GM23338 (cell line): ENCODE data around the gene TTC5.

Experiments
- CTCF ChIP-seq, 2 experiments: fragments of 200-600 bp in 1 of 2; sonication (generic) in 1 of 2; conservative IDR thresholded peaks; 2 replicates each; pipeline versions ENCODE4 v1.5.1 to v1.6.1; 2016 to 2017; ENCODE audit warnings: antibody characterized with exemption in 2 of 2, low read depth in 2 of 2, mild to moderate bottlenecking in 2 of 2, moderate library complexity in 1 of 2
- EZH2 ChIP-seq: fragments of 200-600 bp; sonication (generic); IDR thresholded peaks from one replicate; pipeline ENCODE4 v1.8.0; 2017; ENCODE audit warnings: antibody characterized with exemption, mild to moderate bottlenecking, low read depth; ENCODE audit not compliant: unreplicated experiment
- JUNB ChIP-seq: IDR thresholded peaks from one replicate; pipeline ENCODE4 v1.6.1; 2016; ENCODE audit warnings: antibody characterized with exemption; ENCODE audit not compliant: unreplicated experiment
- NANOG ChIP-seq: IDR thresholded peaks from 2 replicates; pipeline ENCODE4 v1.6.1; 2016; ENCODE audit warnings: antibody characterized with exemption, borderline replicate concordance
- POLR2AphosphoS5 ChIP-seq: IDR thresholded peaks from 2 replicates; pipeline ENCODE4 v1.6.1; 2016; ENCODE audit warnings: antibody characterized with exemption, low read depth
- ZNF114 ChIP-seq: fragments of 250-450 bp; sonication (Bioruptor Pico); IDR thresholded peaks from 2 replicates; pipeline ENCODE4 v1.5.0; 2020; ENCODE audit warnings: mild to moderate bottlenecking, moderate library complexity
- TF ChIP-seq, protein P1 (sequence below): IDR thresholded peaks from 2 replicates; pipeline ENCODE4 v1.6.1; 2016; ENCODE audit warnings: antibody characterized with exemption
- TF ChIP-seq, protein P2 (sequence below): IDR thresholded peaks from one replicate; pipeline ENCODE4 v1.6.1; 2018; ENCODE audit warnings: antibody characterized with exemption; ENCODE audit not compliant: unreplicated experiment
- TF ChIP-seq, protein P3 (sequence below): fragments of 250-450 bp; sonication (Bioruptor Pico); IDR thresholded peaks from 2 replicates; pipeline ENCODE4 v1.5.0; 2020; ENCODE audit warnings: mild to moderate bottlenecking, moderate library complexity

DNA sequence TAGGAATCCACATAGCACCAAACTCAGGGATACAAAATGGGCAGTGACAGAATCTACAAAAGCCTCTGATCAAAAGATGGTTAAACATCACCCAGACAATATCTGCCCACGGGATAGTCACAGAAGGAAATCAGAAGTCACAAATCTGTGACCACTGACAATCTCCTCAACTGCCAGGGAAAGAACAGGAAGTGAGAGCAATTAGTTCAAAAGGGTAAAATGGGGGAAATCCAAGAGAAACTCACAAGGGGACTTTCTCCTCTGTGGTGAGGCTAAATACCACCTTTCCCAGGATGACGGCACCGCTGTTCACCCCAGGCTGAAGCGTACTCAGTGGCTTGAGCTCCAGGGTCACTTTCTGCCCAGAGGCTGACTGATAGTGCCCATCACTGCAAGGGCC lies 10.7 kb downstream of the TTC5 start:
- TF ChIP-seq CTCF (conservative IDR thresholded peaks at IDR 0.05; ENCODE audit: low read depth in 2 of 2) (no peak), POLR2AphosphoS5 (no peak), EZH2 (no peak), NANOG (no peak), ZNF114 (CRISPR knock-in tag) (no peak), JUNB (no peak)
- TF ChIP-seq, protein P1, sequence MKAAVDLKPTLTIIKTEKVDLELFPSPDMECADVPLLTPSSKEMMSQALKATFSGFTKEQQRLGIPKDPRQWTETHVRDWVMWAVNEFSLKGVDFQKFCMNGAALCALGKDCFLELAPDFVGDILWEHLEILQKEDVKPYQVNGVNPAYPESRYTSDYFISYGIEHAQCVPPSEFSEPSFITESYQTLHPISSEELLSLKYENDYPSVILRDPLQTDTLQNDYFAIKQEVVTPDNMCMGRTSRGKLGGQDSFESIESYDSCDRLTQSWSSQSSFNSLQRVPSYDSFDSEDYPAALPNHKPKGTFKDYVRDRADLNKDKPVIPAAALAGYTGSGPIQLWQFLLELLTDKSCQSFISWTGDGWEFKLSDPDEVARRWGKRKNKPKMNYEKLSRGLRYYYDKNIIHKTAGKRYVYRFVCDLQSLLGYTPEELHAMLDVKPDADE, result no peak
- TF ChIP-seq, protein P2, sequence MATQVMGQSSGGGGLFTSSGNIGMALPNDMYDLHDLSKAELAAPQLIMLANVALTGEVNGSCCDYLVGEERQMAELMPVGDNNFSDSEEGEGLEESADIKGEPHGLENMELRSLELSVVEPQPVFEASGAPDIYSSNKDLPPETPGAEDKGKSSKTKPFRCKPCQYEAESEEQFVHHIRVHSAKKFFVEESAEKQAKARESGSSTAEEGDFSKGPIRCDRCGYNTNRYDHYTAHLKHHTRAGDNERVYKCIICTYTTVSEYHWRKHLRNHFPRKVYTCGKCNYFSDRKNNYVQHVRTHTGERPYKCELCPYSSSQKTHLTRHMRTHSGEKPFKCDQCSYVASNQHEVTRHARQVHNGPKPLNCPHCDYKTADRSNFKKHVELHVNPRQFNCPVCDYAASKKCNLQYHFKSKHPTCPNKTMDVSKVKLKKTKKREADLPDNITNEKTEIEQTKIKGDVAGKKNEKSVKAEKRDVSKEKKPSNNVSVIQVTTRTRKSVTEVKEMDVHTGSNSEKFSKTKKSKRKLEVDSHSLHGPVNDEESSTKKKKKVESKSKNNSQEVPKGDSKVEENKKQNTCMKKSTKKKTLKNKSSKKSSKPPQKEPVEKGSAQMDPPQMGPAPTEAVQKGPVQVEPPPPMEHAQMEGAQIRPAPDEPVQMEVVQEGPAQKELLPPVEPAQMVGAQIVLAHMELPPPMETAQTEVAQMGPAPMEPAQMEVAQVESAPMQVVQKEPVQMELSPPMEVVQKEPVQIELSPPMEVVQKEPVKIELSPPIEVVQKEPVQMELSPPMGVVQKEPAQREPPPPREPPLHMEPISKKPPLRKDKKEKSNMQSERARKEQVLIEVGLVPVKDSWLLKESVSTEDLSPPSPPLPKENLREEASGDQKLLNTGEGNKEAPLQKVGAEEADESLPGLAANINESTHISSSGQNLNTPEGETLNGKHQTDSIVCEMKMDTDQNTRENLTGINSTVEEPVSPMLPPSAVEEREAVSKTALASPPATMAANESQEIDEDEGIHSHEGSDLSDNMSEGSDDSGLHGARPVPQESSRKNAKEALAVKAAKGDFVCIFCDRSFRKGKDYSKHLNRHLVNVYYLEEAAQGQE, result no peak
- TF ChIP-seq, protein P3, sequence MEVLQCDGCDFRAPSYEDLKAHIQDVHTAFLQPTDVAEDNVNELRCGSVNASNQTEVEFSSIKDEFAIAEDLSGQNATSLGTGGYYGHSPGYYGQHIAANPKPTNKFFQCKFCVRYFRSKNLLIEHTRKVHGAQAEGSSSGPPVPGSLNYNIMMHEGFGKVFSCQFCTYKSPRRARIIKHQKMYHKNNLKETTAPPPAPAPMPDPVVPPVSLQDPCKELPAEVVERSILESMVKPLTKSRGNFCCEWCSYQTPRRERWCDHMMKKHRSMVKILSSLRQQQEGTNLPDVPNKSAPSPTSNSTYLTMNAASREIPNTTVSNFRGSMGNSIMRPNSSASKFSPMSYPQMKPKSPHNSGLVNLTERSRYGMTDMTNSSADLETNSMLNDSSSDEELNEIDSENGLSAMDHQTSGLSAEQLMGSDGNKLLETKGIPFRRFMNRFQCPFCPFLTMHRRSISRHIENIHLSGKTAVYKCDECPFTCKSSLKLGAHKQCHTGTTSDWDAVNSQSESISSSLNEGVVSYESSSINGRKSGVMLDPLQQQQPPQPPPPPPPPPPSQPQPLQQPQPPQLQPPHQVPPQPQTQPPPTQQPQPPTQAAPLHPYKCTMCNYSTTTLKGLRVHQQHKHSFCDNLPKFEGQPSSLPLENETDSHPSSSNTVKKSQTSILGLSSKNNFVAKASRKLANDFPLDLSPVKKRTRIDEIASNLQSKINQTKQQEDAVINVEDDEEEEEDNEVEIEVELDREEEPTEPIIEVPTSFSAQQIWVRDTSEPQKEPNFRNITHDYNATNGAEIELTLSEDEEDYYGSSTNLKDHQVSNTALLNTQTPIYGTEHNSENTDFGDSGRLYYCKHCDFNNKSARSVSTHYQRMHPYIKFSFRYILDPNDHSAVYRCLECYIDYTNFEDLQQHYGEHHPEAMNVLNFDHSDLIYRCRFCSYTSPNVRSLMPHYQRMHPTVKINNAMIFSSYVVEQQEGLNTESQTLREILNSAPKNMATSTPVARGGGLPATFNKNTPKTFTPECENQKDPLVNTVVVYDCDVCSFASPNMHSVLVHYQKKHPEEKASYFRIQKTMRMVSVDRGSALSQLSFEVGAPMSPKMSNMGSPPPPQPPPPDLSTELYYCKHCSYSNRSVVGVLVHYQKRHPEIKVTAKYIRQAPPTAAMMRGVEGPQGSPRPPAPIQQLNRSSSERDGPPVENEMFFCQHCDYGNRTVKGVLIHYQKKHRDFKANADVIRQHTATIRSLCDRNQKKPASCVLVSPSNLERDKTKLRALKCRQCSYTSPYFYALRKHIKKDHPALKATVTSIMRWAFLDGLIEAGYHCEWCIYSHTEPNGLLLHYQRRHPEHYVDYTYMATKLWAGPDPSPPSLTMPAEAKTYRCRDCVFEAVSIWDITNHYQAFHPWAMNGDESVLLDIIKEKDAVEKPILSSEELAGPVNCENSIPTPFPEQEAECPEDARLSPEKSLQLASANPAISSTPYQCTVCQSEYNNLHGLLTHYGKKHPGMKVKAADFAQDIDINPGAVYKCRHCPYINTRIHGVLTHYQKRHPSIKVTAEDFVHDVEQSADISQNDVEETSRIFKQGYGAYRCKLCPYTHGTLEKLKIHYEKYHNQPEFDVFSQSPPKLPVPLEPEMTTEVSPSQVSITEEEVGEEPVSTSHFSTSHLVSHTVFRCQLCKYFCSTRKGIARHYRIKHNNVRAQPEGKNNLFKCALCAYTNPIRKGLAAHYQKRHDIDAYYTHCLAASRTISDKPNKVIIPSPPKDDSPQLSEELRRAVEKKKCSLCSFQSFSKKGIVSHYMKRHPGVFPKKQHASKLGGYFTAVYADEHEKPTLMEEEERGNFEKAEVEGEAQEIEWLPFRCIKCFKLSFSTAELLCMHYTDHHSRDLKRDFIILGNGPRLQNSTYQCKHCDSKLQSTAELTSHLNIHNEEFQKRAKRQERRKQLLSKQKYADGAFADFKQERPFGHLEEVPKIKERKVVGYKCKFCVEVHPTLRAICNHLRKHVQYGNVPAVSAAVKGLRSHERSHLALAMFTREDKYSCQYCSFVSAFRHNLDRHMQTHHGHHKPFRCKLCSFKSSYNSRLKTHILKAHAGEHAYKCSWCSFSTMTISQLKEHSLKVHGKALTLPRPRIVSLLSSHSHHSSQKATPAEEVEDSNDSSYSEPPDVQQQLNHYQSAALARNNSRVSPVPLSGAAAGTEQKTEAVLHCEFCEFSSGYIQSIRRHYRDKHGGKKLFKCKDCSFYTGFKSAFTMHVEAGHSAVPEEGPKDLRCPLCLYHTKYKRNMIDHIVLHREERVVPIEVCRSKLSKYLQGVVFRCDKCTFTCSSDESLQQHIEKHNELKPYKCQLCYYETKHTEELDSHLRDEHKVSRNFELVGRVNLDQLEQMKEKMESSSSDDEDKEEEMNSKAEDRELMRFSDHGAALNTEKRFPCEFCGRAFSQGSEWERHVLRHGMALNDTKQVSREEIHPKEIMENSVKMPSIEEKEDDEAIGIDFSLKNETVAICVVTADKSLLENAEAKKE, result no peak
